Activated naive CD4-positive, alpha-beta T cell treated with anti-CD3 and anti-CD28 coated beads, Interleukin-2, amount 10 ng/mL, durations not matched to agents 7 days and 5 days (primary cell): Measurements from ENCODE around the gene COX11.
A peak's percentile ranks its signal among the peaks of the same experiment; 100 is the strongest.

Source experiments
- CTCF ChIA-PET: fragments of 350-600 bp; sonication (Branson Sonifier 250); formaldehyde crosslinking; loops from one replicate; lab custom pipeline; 2021; ENCODE audit warnings: antibody characterized with exemption; lab: Charles Lee
- DNase-seq: peaks from one replicate; pipeline ENCODE4 v3.0.0-alpha.2; 2020
- H3K27ac Mint-ChIP-seq: one replicate; pipeline ENCODE4 v1.8.0; 2021; ENCODE audit warnings: mild to moderate bottlenecking, moderate library complexity, mixed read lengths
- H3K27me3 Mint-ChIP-seq: one replicate; pipeline ENCODE4 v1.8.0; 2021; ENCODE audit warnings: mild to moderate bottlenecking, mixed read lengths
- H3K36me3 Mint-ChIP-seq: one replicate; pipeline ENCODE4 v1.8.0; 2021; ENCODE audit warnings: mixed read lengths
- H3K4me1 Mint-ChIP-seq: one replicate; pipeline ENCODE4 v1.8.0; 2021; ENCODE audit warnings: mixed read lengths
- H3K4me3 Mint-ChIP-seq: one replicate; pipeline ENCODE4 v1.8.0; 2021; ENCODE audit warnings: mild to moderate bottlenecking, moderate library complexity, mixed read lengths
- H3K9me3 Mint-ChIP-seq: one replicate; pipeline ENCODE4 v1.8.0; 2021; ENCODE audit warnings: mixed read lengths

The COX11 gene

DNA sequence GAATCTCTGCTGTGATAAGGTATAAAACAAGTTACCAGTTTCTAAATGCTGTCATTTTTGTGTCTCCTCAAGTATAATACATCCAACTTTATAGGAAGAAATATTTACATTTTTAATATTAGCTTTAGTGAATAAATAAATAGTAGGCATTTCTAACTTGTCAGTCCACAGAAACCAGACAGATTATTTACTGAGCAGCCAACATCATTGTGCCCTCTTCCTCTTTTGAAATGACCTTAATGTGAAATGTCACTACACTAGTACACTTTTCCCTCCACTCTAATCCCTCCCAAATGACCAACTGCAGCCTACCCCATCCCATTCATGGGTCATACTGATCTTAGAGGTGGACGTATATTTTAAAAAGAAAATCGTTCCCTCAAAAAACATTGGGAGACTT is 9.3 kb upstream of the COX11 start:
- DNase-seq: no peak
- CTCF ChIA-PET: interaction anchor here (0.8 kb wide), 1 partner anchor 16 kb away, joined by 3 read pairs; no protein-coding TSS in a partner anchor
- H3K36me3 Mint-ChIP-seq: no peaks in the 10 kb centered on the region
- peaks cover 11% of the 10 kb centered on the region for H3K4me1 Mint-ChIP-seq
- H3K9me3 Mint-ChIP-seq: peaks cover 5% of the 10 kb centered on the region
- no peak overlapping the region for H3K27ac Mint-ChIP-seq
- no peaks in the 10 kb centered on the region for H3K27me3 Mint-ChIP-seq
- H3K4me3 Mint-ChIP-seq: no peak overlapping the region

DNA sequence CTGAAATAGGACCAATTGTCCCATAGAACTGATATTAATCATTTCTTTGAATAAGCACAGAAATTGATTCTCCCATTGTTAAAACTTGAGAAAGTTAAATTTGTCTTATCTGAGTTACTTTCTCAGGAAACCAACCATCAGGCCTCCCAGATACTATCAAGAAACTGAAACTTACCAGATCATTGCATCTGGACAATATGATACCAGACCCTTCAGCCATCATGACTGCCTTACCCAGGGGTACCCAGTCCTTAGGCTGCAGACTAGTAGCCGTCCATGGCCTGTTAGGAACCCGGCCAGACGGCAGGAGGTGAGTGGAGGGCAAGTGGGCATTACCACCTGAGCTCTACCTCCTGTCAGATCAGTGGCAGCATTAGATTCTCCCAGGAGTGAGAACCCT is 7.9 kb upstream of the COX11 start:
- DNase-seq: no peak
- H3K36me3 Mint-ChIP-seq: no peaks in the 10 kb centered on the region
- peaks cover 5% of the 10 kb centered on the region for H3K9me3 Mint-ChIP-seq
- CTCF ChIA-PET: no interaction called here
- peaks cover 11% of the 10 kb centered on the region for H3K4me1 Mint-ChIP-seq
- no peak overlapping the region for H3K4me3 Mint-ChIP-seq
- no peaks in the 10 kb centered on the region for H3K27me3 Mint-ChIP-seq
- H3K27ac Mint-ChIP-seq: no peak overlapping the region

- Mint-ChIP-seq H3K4me1 (peaks cover 9% of the 10 kb centered on the region), H3K27ac (no peak overlapping the region)
- CTCF ChIA-PET: no interaction called here
These were observed 6.3 kb upstream of the COX11 start for GRCh38 chr17:54974759-54975158.

DNA sequence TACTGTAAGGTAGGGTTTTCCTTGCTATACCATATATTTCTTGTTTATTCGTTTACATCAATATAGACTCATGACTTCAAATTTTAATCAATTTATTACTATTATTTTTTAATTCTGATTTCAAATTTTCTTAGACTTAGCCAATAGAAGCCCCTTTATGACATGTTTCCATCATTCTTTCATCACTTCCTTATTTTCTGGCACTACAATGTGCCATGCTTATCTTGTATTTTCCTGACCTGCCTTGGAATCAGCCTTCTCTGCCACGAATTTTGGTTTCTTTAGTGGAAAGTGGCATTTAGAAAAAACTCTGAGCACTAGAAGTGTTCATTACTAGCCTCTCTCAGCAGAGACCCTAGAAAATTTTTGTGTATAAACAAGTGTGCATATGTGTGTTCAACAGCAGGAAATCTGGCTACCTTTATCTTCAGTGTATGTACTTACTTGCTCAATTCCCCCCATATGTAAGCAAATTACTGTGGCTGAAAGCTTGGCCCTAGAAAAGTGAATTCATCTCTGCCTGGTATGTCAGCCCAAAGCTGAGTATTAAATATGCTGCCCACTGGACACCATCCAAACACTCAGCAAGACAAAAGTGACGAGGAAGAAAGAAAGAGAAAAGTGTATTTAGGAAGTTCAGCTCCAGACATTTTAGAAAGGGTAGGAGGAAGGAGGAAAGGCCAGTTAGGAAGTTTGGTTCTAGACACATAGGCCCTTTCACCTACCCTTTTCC is 4.1 kb upstream of the COX11 start:
- no peaks in the 10 kb centered on the region for H3K36me3 Mint-ChIP-seq
- CTCF ChIA-PET: no interaction called here
- no peaks in the 10 kb centered on the region for H3K9me3 Mint-ChIP-seq
- no peak overlapping the region for H3K27ac Mint-ChIP-seq
- no peaks in the 10 kb centered on the region for H3K27me3 Mint-ChIP-seq
- H3K4me1 Mint-ChIP-seq: peaks cover 11% of the 10 kb centered on the region
- no peak overlapping the region for H3K4me3 Mint-ChIP-seq
- no peak for DNase-seq

More at GRCh38 chr17:54974759-54975158, 6.3 kb upstream of the COX11 start:
- Mint-ChIP-seq H3K9me3 (peaks cover 2% of the 10 kb centered on the region), H3K27me3 (no peaks in the 10 kb centered on the region), H3K4me3 (no peak overlapping the region), H3K36me3 (no peaks in the 10 kb centered on the region)
- no peak for DNase-seq

DNA sequence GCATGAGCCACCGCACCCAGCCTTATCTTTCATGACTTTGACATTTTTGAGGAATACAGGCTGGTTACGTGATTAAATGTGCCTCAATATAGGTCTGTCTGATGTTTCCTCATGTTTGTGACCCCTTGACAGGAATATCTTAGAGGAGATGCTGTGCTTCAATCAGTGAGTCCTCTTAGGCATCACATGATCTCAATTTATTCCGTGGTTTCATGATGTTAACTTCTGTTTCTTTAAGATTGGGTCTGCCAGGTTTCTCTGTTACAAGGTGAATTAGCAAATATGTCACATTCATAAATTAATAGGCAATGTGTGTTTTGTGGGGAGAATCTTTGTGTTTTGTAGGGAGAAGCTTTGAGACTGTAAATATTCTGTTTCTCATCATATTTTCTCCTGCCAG is 3.4 kb upstream of the COX11 start:
- Mint-ChIP-seq H3K36me3 (no peaks in the 10 kb centered on the region), H3K4me3 (no peak overlapping the region), H3K27me3 (no peaks in the 10 kb centered on the region), H3K4me1 (peaks cover 18% of the 10 kb centered on the region), H3K9me3 (no peaks in the 10 kb centered on the region), H3K27ac (no peak overlapping the region)
- CTCF ChIA-PET: interaction anchor here (1.6 kb wide), 1 partner anchor 11 kb away, joined by 3 read pairs; no protein-coding TSS in a partner anchor
- DNase-seq: no peak

DNA sequence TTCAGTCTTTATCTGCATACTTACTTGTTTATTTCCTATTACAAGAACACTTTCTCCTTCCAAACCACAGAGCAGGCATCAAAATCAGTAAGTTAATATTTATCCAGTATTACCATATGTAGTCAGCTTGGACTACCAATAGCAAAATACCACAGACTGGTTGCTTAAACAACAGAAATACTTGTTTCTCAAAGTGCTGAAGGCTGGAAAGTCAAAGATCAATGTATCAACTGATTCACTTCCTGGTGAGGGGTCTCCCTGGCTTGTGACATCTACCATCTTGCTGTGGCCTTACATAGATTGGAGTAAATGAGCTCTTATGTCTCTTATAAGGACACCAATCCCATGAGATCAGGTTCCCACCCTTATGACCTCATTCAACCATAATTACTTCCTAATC is 2.7 kb upstream of the COX11 start:
- Mint-ChIP-seq H3K36me3 (no peaks in the 10 kb centered on the region), H3K4me1 (peaks cover 22% of the 10 kb centered on the region), H3K27me3 (no peaks in the 10 kb centered on the region), H3K9me3 (no peaks in the 10 kb centered on the region), H3K27ac (no peak overlapping the region), H3K4me3 (no peak overlapping the region)
- no peak for DNase-seq
- CTCF ChIA-PET: interaction anchor here (1.6 kb wide), 1 partner anchor 11 kb away, joined by 3 read pairs; no protein-coding TSS in a partner anchor

DNA sequence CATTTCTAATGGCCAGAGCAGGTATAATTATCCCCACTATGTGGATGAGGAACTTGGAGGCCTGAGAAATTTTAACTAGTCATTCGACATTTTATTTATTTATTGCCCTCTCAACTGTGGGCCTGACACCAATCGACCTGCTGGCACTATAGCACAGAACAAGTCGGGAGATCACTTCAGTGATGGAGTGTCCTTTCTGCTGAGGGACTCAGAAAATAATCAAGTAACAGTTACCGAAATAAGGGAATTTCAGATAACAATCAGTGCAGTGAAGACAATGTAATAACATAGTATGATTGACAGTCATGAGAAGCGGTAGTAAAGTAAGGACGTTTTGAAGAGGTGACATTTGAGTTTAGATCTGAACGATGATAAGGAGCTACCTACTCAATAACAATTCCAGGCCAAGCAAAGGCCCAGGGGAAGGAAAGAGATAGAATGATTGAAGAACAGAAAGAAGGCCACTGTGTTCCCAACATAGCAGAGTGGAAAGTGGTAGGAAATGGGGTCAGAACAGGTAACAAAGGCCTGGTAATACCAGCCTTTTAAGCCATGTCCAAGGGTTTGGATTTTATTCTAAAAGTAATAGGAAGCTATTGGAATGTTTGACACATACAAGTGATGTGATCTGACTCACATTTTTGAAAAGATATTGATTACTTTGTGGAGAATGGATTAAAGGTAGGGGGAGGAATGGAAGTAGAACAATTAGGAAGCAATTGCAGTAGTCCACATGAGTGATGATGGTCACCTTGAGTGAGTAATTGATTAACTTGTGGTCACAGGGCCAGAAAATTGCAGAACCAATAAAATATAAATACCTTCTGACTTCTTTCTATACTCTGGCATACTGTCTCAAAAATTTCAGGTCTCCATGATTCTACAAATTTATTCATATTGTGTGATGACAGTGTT is 1.5 kb upstream of the COX11 start:
- no peak overlapping the region for H3K4me3 Mint-ChIP-seq
- H3K36me3 Mint-ChIP-seq: peaks cover 1% of the 10 kb centered on the region
- H3K9me3 Mint-ChIP-seq: no peaks in the 10 kb centered on the region
- H3K27me3 Mint-ChIP-seq: no peaks in the 10 kb centered on the region
- DNase-seq: no peak
- CTCF ChIA-PET: interaction anchor here (1.0 to 1.6 kb wide), 2 partner anchors 9 to 378 kb away, joined by 3 read pairs; no protein-coding TSS in a partner anchor
- peaks cover 26% of the 10 kb centered on the region for H3K4me1 Mint-ChIP-seq
- H3K27ac Mint-ChIP-seq: no peak overlapping the region

- DNase-seq: no peak
- Mint-ChIP-seq H3K4me1 (peaks cover 26% of the 10 kb centered on the region), H3K9me3 (no peaks in the 10 kb centered on the region), H3K27me3 (no peaks in the 10 kb centered on the region), H3K36me3 (peaks cover 3% of the 10 kb centered on the region), H3K4me3 (no peak overlapping the region), H3K27ac (no peak overlapping the region)
- CTCF ChIA-PET: interaction anchor here (0.7 to 1.0 kb wide), 2 partner anchors 23 to 274 kb away, joined by 3 to 4 read pairs; no protein-coding TSS in a partner anchor
These were observed 506 bp upstream of the COX11 start for GRCh38 chr17:54968988-54969332.

DNA sequence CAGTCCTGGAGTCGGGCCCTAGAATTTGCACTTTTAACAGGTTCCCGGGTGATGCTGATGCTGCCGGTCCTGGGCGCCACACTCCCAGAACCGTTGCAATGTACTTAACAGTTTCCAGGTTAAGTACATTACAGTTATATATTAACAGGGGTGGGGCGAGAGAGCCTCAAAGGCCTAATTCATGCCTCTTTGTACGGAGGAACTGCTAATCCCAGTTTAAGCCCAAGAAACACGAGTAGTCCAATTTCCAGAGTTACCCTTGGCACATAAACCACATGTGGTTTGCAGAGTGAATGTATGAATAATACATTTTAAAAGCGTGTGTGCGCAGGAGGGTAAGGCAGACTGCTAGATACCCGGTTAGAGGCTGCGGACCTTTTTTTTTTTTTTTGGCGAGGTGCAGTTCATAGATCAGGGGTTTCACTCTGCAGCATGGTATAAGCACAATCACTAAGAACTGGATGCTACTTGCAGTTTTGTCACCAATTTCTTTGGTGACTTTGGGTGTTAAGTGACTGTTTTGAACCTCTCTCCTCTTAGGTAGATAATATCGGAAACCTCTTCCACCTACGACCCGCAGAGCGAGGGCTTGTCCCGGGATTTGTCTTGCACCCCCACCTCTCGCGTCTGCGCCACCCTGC is 713 bp downstream of the COX11 start:
- Mint-ChIP-seq H3K27me3 (no peaks in the 10 kb centered on the region), H3K9me3 (no peaks in the 10 kb centered on the region), H3K4me3 (no peak overlapping the region), H3K36me3 (peaks cover 10% of the 10 kb centered on the region), H3K4me1 (peaks cover 26% of the 10 kb centered on the region), H3K27ac (no peak overlapping the region)
- CTCF ChIA-PET: no interaction called here
- DNase-seq: peak; percentile 23

DNA sequence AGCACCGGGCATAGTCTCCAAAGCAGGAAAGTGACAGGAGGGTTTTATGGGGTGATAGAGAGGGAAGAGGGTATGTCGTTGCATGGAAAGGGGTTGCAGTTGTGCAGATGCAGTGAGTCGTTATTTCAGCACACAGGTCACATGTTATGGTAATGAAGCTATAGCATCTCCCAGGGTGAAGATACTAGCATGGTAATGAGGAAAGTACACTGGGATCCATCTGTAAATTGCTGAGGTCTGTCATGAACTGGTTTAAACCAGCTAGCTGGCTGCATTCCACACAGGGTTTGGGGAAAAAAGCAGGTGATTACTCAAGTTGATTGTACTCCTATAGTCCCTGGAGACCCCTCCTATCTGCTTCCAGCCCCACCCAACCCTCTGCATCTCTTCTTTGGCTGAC is 11.7 kb downstream of the COX11 start:
- H3K36me3 Mint-ChIP-seq: peaks cover 12% of the 10 kb centered on the region
- no peak for DNase-seq
- CTCF ChIA-PET: no interaction called here
- H3K27me3 Mint-ChIP-seq: no peaks in the 10 kb centered on the region
- no peaks in the 10 kb centered on the region for H3K9me3 Mint-ChIP-seq
- H3K4me3 Mint-ChIP-seq: no peak overlapping the region
- H3K4me1 Mint-ChIP-seq: no peaks in the 10 kb centered on the region
- no peak overlapping the region for H3K27ac Mint-ChIP-seq

- Mint-ChIP-seq H3K27ac (no peak overlapping the region), H3K27me3 (peaks cover 4% of the 10 kb centered on the region), H3K4me1 (no peaks in the 10 kb centered on the region), H3K4me3 (no peak overlapping the region), H3K9me3 (no peaks in the 10 kb centered on the region), H3K36me3 (peaks cover 4% of the 10 kb centered on the region)
- CTCF ChIA-PET: no interaction called here
- DNase-seq: no peak
These were observed 17.2 kb downstream of the COX11 start for GRCh38 chr17:54951286-54951685.

DNA sequence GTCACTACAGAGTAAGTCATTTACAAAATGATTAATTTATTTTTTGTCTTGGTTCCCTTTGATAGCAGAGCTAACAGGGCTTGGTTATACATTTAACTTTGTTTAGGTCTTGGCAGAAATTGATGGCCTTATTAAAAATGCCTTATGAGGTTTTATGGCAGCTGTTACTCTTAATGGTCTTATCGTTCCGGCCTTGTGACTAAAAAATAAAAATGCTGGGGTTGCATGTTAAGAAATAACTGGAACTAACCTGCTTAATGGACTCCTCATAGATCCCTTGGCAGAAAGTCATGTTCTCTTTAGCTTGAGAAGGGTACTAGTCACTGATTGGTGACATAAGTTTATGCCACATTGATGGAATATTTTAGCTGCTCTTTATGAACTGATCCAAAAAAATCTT is 18.3 kb downstream of the COX11 start:
- H3K27me3 Mint-ChIP-seq: peaks cover 5% of the 10 kb centered on the region
- H3K9me3 Mint-ChIP-seq: no peaks in the 10 kb centered on the region
- no peak overlapping the region for H3K27ac Mint-ChIP-seq
- no peaks in the 10 kb centered on the region for H3K4me1 Mint-ChIP-seq
- H3K4me3 Mint-ChIP-seq: no peak overlapping the region
- peaks cover 4% of the 10 kb centered on the region for H3K36me3 Mint-ChIP-seq
- CTCF ChIA-PET: interaction anchor here (0.8 kb wide), 1 partner anchor 1857 kb away, joined by 3 read pairs; no protein-coding TSS in a partner anchor
- DNase-seq: no peak

DNA sequence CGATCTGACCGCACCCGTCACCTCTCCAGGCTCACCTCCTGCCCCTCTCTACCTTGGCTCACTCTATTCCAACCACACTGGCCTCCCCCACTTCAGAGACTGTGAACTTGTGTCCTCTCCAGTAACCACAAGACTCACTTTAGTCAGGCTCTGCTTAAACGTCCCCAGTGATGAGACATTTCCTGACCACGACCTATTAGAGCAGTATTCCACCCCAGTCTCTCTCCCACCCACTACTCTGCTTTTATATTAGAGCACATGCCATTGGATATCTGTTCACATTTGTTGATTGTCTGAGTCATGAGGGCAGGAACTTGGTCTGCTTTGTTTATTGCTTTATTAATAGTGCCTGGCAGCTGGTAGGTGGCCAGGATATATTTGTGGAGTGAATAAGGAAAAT is 20.1 kb downstream of the COX11 start:
- no peaks in the 10 kb centered on the region for H3K4me1 Mint-ChIP-seq
- H3K9me3 Mint-ChIP-seq: no peaks in the 10 kb centered on the region
- H3K36me3 Mint-ChIP-seq: peaks cover 4% of the 10 kb centered on the region
- CTCF ChIA-PET: no interaction called here
- DNase-seq: no peak
- H3K27ac Mint-ChIP-seq: no peak overlapping the region
- H3K27me3 Mint-ChIP-seq: peaks cover 5% of the 10 kb centered on the region
- H3K4me3 Mint-ChIP-seq: no peak overlapping the region

- Mint-ChIP-seq H3K4me3 (no peak overlapping the region), H3K27ac (no peak overlapping the region)
- CTCF ChIA-PET: no interaction called here
These were observed 21.1 kb downstream of the COX11 start for GRCh38 chr17:54947396-54947795.

More at GRCh38 chr17:54947396-54947795, 21.1 kb downstream of the COX11 start:
- Mint-ChIP-seq H3K4me1 (no peaks in the 10 kb centered on the region), H3K36me3 (peaks cover 4% of the 10 kb centered on the region), H3K9me3 (no peaks in the 10 kb centered on the region), H3K27me3 (peaks cover 5% of the 10 kb centered on the region)
- DNase-seq: no peak
